Stimulated activated CD8-positive, alpha-beta memory T cell treated with anti-CD3 and anti-CD28 coated beads, Interleukin-4, amount 100 ng/mL, for 48 hours (primary cell): ENCODE data around the gene QKI.
"Not testable (repeated sequence)": the region's sequence is repeated elsewhere in the genome, so short reads cannot be mapped to it uniquely, and the experiment has no call there.

Experiments
- DNase-seq: peaks from one replicate; pipeline ENCODE4 v3.0.0-alpha.2; 2020

QKI gene

GRCh38 chr6:163586888-163587287 is 172.4 kb downstream of the QKI start:
- DNase-seq, result no peak

- no peak for DNase-seq
Observed at GRCh38 chr6:163588220-163588919, 173.9 kb downstream of the QKI start.

- DNase-seq, result no peak
Observed at GRCh38 chr6:163589387-163589786, 174.9 kb downstream of the QKI start.

GRCh38 chr6:163590132-163590531 is 175.6 kb downstream of the QKI start:
- DNase-seq, result not testable (repeated sequence)

- DNase-seq, result no peak
Observed at GRCh38 chr6:163592872-163593271, 178.4 kb downstream of the QKI start.

- no peak for DNase-seq
Observed at GRCh38 chr6:163596174-163596573, 181.7 kb downstream of the QKI start.

- DNase-seq, result no peak
Observed at GRCh38 chr6:163599136-163599535, 184.6 kb downstream of the QKI start.

- no peak for DNase-seq
Observed at GRCh38 chr6:163599684-163600083, 185.2 kb downstream of the QKI start.

GRCh38 chr6:163600331-163600730 is 185.8 kb downstream of the QKI start:
- no peak for DNase-seq

GRCh38 chr6:163600781-163601180 is 186.3 kb downstream of the QKI start:
- DNase-seq, result no peak

- DNase-seq, result no peak
Observed at GRCh38 chr6:163602851-163603250, 188.3 kb downstream of the QKI start.

- no peak for DNase-seq
Observed at GRCh38 chr6:163603395-163603794, 188.9 kb downstream of the QKI start.

- DNase-seq, result no peak
Observed at GRCh38 chr6:163605385-163606097, 191.0 kb downstream of the QKI start.

GRCh38 chr6:163607792-163608191 is 193.3 kb downstream of the QKI start:
- no peak for DNase-seq

- DNase-seq, result no peak
Observed at GRCh38 chr6:163608204-163608644, 193.7 kb downstream of the QKI start.

GRCh38 chr6:163612200-163612599 is 197.7 kb downstream of the QKI start:
- DNase-seq, result no peak

GRCh38 chr6:163613025-163613424 is 198.5 kb downstream of the QKI start:
- no peak for DNase-seq

GRCh38 chr6:163613668-163614067 is 199.2 kb downstream of the QKI start:
- no peak for DNase-seq

GRCh38 chr6:163616452-163616851 is 201.9 kb downstream of the QKI start:
- DNase-seq, result no peak

- no peak for DNase-seq
Observed at GRCh38 chr6:163617549-163617948, 203.0 kb downstream of the QKI start.

GRCh38 chr6:163620101-163620500 is 205.6 kb downstream of the QKI start:
- no peak for DNase-seq

GRCh38 chr6:163620670-163621330 is 206.3 kb downstream of the QKI start:
- DNase-seq, result no peak

GRCh38 chr6:163625265-163625664 is 210.7 kb downstream of the QKI start:
- no peak for DNase-seq
